HL-60 (cell line): Measurements from ENCODE around the gene CNTNAP2.

Source experiments
- POLR2AphosphoS5 ChIP-seq: IDR thresholded peaks from 2 replicates; pipeline ENCODE4 v1.6.1; 2012; ENCODE audit warnings: low read depth
- TF ChIP-seq, protein P1 (sequence below): IDR thresholded peaks from one replicate; pipeline ENCODE4 v1.5.1; 2011; ENCODE audit warnings: low read length, control low read depth, inconsistent platforms; ENCODE audit not compliant: insufficient read depth
- TF ChIP-seq, protein P2 (sequence below): IDR thresholded peaks from 2 replicates; pipeline ENCODE4 v1.6.1; 2012; ENCODE audit warnings: low read depth; ENCODE audit not compliant: insufficient replicate concordance

DNA sequence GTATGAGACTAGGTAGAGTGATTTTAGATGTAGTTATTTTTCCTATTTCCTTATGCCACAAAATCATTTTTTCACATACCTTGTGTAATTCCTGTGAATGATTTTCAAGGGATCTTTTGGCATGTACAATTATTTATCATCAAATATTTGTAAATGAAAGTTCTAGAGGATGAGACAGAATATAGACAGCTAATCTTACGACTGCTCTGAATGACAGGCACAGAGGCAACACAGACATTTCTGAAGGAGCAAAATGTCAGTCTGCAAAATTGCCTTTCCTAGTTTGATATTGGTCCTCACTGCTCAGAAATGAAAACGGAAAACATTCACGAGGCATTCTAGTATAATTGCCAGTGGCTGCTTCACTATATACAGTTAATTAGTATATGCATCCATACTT lies 1663.3 kb downstream of the CNTNAP2 start:
- TF ChIP-seq, protein P1, sequence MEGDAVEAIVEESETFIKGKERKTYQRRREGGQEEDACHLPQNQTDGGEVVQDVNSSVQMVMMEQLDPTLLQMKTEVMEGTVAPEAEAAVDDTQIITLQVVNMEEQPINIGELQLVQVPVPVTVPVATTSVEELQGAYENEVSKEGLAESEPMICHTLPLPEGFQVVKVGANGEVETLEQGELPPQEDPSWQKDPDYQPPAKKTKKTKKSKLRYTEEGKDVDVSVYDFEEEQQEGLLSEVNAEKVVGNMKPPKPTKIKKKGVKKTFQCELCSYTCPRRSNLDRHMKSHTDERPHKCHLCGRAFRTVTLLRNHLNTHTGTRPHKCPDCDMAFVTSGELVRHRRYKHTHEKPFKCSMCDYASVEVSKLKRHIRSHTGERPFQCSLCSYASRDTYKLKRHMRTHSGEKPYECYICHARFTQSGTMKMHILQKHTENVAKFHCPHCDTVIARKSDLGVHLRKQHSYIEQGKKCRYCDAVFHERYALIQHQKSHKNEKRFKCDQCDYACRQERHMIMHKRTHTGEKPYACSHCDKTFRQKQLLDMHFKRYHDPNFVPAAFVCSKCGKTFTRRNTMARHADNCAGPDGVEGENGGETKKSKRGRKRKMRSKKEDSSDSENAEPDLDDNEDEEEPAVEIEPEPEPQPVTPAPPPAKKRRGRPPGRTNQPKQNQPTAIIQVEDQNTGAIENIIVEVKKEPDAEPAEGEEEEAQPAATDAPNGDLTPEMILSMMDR: no peak
- TF ChIP-seq POLR2AphosphoS5: no peak
- TF ChIP-seq, protein P2, sequence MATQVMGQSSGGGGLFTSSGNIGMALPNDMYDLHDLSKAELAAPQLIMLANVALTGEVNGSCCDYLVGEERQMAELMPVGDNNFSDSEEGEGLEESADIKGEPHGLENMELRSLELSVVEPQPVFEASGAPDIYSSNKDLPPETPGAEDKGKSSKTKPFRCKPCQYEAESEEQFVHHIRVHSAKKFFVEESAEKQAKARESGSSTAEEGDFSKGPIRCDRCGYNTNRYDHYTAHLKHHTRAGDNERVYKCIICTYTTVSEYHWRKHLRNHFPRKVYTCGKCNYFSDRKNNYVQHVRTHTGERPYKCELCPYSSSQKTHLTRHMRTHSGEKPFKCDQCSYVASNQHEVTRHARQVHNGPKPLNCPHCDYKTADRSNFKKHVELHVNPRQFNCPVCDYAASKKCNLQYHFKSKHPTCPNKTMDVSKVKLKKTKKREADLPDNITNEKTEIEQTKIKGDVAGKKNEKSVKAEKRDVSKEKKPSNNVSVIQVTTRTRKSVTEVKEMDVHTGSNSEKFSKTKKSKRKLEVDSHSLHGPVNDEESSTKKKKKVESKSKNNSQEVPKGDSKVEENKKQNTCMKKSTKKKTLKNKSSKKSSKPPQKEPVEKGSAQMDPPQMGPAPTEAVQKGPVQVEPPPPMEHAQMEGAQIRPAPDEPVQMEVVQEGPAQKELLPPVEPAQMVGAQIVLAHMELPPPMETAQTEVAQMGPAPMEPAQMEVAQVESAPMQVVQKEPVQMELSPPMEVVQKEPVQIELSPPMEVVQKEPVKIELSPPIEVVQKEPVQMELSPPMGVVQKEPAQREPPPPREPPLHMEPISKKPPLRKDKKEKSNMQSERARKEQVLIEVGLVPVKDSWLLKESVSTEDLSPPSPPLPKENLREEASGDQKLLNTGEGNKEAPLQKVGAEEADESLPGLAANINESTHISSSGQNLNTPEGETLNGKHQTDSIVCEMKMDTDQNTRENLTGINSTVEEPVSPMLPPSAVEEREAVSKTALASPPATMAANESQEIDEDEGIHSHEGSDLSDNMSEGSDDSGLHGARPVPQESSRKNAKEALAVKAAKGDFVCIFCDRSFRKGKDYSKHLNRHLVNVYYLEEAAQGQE: no peak
